GM10266 (cell line): ENCODE measurements around the gene TNS3.

ENCODE experiments used
- DNase-seq: peaks from one replicate; pipeline ENCODE4 v3.0.0; 2012; ENCODE audit errors: extremely low spot score
- CTCF ChIP-seq: IDR thresholded peaks from 2 replicates; pipeline ENCODE4 v1.5.1; 2012; ENCODE audit warnings: mild to moderate bottlenecking, low read depth; ENCODE audit not compliant: control insufficient read depth, insufficient read depth; ENCODE audit errors: missing control alignments

TNS3 gene

GRCh38 chr7:47322731-47323130, 259.2 kb downstream of the TNS3 start:
- DNase-seq: no peak

GRCh38 chr7:47320296-47320695, 261.6 kb downstream of the TNS3 start:
- no peak for DNase-seq
- TF ChIP-seq CTCF: no peak

More at GRCh38 chr7:47322731-47323130, 259.2 kb downstream of the TNS3 start:
- no peak for TF ChIP-seq CTCF

GRCh38 chr7:47318395-47319182, 263.3 kb downstream of the TNS3 start:
- no peak for DNase-seq
- no peak for TF ChIP-seq CTCF

GRCh38 chr7:47317487-47317886, 264.4 kb downstream of the TNS3 start:
- no peak for TF ChIP-seq CTCF

GRCh38 chr7:47314728-47315607, 266.9 kb downstream of the TNS3 start:
- no peak for TF ChIP-seq CTCF
- DNase-seq: no peak

More at GRCh38 chr7:47317487-47317886, 264.4 kb downstream of the TNS3 start:
- no peak for DNase-seq

- no peak for TF ChIP-seq CTCF
Measured at GRCh38 chr7:47314248-47314647, 267.7 kb downstream of the TNS3 start.

More at GRCh38 chr7:47314248-47314647, 267.7 kb downstream of the TNS3 start:
- DNase-seq: no peak
